ENCODE results near the gene WDR77.

Gene WDR77

DNA sequence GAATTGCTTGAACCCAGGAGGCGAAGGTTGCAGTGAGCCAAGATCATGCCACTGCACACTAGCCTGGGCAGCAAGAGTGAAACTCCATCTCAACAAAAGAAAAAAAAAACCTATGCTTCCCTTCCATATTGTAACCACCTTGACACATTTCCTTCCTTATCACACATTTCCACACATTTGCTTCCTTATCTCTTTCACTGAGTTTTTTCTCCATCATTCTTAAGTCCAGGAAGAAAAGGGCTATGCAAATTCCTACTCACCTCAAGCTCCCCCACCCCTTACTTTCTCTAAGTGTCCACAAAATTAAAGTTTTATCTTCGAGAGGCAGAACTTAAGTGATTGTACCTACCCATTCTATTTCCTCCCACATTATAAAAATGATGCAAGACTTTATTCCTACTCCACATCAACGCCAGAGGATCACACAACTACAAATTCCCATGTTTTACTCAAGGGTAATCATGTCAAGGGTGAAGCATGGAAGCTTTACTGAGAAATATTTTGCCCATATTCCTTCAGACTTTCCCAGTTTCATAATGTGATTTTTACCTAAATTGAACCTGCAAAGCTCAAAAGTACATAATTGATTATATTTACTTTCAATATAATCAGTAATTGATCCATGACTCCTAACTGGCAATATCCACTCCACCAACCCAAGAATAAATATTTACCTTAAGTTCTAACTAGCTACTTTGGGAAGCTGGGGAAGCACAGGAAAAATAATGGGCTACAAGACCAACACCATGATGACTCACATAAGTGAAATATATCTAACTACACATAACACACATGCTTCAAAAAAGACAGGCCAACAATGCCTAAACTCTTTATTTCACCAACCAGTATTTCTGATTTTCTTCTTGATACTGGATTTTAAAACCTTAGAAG is 9.3 kb downstream of the WDR77 start:
- no peak for TF ChIP-seq POLR2A (IDR thresholded peaks at IDR 0.05; ENCODE audit: low read depth, low read length)
- no peak for FAIRE-seq
- DNase-seq (ENCODE audit: insufficient read length, low spot score): no peak

DNA sequence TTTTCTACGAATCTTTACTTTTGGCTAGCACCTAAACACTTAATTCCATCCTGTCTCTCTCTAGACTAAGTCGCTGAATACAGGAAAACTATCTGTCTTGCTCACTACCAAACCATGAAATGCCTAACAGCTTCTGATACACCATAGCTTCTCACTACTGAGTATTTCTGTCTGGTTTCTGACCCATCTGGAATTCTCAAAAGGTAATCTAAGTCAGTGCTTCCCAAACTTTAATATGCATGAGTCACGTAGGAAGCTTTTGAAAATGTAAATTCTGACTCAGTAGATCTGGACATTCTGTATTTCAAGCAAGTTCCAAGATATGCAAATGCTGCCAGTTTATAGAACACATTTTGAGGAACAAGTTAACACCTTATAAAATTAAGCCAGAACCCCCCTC is 12.3 kb downstream of the WDR77 start:
- TF ChIP-seq POLR2A (IDR thresholded peaks at IDR 0.05; ENCODE audit: low read depth, low read length): no peak
- DNase-seq (ENCODE audit: insufficient read length, low spot score) (no peak), FAIRE-seq (no peak)

DNA sequence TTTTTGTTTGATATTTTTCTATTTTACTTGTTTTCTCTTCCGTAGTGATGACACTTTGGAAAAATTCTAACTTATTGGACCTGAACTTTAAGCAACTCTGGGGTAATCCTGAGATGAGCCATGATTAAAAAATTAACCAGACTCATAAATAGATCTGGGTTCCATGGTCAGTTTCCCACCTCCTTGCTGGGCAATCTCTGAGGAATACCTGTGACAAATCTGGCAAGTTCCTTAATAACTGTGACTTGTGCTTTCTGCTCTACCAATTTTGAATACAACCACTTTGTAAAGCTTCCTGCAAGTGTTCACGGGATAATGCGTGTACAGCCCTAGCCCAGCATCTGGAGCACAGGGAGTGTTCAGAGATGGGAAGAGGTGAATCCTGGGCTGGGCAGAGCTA is 24.8 kb downstream of the WDR77 start:
- no peak for TF ChIP-seq POLR2A (IDR thresholded peaks at IDR 0.05; ENCODE audit: low read depth, low read length)
- DNase-seq (ENCODE audit: insufficient read length, low spot score) (no peak), FAIRE-seq (no peak)

DNA sequence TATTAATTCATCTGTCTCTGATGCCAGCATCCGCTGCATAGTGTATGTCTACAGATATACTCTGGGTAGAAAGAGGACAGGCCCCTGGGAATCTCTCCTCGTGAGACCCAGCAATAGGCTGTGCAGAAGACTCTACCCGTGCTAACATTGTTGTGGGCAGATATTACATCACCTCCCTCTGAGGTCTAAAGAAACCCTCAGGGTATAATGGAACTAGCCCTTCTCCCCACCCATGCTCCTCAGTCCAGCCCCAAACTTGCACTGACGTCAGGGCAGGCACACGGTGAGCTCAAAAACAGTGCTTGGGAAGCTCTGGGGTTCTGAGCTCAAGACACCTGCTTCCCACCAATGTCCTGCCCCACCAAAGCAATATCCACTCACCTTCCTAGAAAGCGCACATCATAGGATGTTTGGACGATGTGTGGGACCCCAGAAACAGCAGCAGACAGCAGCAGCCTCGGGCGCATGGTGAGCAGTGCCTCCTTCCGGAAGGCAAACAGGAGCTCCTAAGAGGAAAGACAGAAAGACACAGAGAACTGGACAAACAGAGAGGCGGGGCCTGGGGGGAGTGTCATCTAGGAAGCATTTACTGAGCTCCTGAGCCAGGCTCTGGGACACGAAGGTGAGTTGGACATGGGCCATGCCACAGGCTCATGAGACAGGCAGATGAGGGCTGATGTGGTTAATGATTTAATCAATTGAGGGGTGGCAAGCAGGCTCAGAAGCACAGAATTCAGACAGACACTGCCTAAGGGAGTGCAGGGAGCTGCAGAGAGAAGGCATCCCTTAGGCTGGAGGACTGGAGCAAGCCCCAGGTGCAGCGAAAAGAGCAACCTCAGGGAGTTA is 26.3 kb downstream of the WDR77 start:
- FAIRE-seq: no peak
- no peak for DNase-seq (ENCODE audit: insufficient read length, low spot score)
- TF ChIP-seq POLR2A (IDR thresholded peaks at IDR 0.05; ENCODE audit: low read depth, low read length): no peak

DNA sequence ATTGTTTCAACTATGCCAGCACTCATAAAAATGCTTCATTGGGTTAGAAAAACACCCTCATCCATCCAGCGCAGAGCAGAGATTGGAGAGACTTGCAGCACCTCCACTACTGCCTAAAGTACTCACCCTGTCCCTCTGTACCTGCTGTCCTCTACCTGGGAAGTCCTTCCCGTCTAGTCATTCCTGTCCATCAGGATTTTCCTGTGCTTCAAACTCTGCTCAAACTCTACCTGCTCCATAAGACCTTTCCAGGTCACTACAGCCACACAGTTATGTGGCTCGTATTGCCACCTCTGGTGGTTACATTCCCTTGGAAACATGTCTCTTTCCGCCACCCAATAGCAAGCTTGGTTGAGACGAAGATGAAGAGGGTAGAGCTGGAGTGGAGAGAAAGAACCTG is 28.7 kb downstream of the WDR77 start:
- FAIRE-seq: no peak
- no peak for TF ChIP-seq POLR2A (IDR thresholded peaks at IDR 0.05; ENCODE audit: low read depth, low read length)

DNA sequence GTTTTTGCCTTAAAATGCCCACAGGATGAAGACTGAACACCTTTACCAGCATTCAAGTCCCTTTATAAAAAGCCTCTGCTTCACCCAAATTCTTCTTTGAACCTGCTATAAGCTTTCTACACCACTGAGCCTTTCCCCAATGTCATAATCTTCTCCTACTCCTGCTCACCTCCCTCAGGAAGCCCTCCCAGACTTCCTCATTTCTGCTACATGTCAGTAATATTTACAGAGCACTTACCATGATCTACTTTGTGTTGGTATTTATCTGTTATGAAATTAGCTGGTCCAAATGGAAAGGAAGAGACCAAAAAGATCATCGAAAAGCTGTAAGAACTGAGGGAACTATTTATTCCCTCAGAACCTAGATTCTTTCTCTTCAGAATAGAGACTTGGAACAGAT is 30.0 kb downstream of the WDR77 start:
- no peak for TF ChIP-seq POLR2A (IDR thresholded peaks at IDR 0.05; ENCODE audit: low read depth, low read length)
- no peak for DNase-seq (ENCODE audit: insufficient read length, low spot score)
- FAIRE-seq: no peak

More for the DNA sequence above, 28.7 kb downstream of the WDR77 start:
- DNase-seq (ENCODE audit: insufficient read length, low spot score): no peak

DNA sequence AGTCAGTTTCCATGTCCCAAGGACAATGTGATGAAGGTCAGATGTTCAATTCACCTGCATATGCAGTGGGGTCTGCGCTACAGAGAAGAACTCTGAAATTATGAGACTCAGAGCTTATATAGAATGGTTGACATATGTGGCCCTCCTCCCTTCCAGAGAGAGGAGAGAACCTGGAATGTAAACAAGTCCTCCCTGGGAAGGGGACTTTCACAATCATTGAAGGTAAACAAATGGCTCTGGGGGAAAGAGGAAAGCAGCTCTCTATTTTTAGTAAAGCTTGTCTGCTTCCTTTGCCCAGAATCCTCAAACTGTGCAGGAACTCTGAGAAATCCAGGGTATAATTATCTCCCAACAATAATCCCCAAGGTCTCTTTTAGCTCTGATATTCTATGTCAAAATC is 31.3 kb downstream of the WDR77 start:
- FAIRE-seq (no peak), DNase-seq (ENCODE audit: insufficient read length, low spot score) (no peak)
- TF ChIP-seq POLR2A (IDR thresholded peaks at IDR 0.05; ENCODE audit: low read depth, low read length): no peak

DNA sequence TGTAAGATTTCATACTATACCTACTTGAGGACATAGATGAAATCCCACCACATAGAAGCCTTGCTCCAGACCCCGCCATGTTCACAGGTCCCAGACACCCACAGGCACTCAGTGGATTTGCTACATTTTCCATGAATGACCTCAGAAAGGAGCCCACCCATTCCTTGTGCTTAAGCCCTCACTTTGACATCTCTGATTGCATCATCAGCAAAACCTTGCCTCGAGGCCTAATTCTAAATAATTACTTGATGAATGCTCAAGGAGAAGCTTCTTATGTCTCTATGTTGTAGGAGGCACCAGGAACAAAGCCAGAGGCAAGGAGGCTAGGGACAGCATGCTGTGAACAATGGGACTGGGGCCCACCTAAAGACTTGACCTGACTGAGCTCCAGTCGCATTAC is 33.6 kb downstream of the WDR77 start:
- no peak for TF ChIP-seq POLR2A (IDR thresholded peaks at IDR 0.05; ENCODE audit: low read depth, low read length)
- DNase-seq (ENCODE audit: insufficient read length, low spot score) (no peak), FAIRE-seq (no peak)

DNA sequence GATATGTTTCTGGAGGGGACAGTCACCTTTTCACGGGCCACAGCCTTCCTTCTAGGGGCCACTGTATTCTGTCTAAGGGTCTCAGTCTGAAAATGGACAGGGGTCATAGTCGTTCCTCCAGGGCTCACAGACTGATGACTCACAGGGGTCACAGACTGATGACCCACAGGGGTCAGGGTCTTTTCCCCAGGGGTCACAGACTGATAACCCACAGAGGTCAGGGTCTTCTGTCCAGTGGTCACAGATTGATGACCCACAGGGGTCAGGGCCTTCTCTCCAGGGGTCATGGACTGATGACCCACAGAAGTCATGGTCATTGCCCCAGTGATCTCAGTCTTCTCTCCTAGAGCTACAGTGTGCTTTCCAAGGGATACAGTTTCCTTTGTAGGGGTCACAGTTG is 34.3 kb downstream of the WDR77 start:
- no peak for TF ChIP-seq POLR2A (IDR thresholded peaks at IDR 0.05; ENCODE audit: low read depth, low read length)
- FAIRE-seq (no peak), DNase-seq (ENCODE audit: insufficient read length, low spot score) (no peak)

DNA sequence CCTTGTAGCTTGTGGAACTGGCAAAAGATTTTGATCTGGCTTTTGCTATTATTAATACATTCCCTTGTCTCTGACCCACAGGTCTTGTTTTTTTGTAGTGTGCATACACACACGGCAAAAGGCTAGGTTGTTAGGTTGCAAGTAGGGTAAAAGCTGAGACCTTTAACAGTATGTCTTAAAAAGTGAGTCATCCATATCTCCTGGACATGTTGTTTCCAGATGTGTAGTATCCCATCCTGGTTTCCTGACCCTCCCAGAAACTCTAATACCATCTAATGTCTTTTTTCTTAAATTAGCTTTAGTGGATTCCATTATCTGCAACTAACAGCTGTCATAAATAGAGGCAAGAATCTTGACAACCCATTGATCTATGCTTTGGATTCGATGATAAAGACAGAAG is 36.2 kb downstream of the WDR77 start:
- TF ChIP-seq POLR2A (IDR thresholded peaks at IDR 0.05; ENCODE audit: low read depth, low read length): no peak
- DNase-seq (ENCODE audit: insufficient read length, low spot score): no peak
- no peak for FAIRE-seq

DNA sequence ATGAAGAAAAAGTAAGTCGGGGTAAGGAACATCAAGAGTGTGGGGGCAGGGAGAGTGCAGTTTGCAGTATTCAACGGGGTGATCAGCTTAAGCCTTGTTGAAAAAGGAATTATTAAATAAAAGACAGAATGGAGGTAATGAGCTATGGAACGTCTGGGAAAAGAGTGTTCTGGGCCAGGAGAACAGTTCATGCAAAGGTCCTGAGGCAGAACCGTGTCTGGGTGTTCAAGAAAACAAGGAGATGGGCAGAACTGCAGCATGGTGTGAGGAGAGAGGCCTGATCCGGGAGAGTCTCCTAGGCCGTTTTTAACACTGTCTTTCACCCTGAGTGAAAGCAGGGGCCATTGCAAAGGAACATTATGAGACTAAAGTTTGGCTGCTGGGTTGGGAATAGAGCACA is 41.8 kb downstream of the WDR77 start:
- FAIRE-seq (no peak), DNase-seq (ENCODE audit: insufficient read length, low spot score) (no peak)
- TF ChIP-seq POLR2A (IDR thresholded peaks at IDR 0.05; ENCODE audit: low read depth, low read length): no peak

DNA sequence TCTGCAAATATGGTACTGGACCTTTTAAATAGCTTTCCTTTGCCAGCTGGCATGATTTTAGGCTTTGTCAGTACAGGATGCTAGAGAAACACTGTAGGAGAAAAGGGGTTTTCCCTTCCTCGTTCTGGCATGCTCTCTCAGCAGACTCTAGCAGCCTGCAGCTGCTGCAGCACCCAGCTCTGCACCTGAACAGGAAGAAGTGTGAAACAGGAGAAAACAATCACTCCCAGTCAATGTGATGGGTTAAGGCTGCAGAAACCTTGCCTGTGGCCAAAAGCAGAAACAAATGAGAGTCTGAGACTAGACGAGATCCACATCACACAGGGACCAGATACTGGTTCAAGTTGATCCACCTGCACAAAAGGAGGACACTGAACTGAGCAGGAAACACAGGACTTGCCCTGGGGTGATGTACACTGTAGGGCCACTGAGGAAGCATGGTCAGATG is 42.7 kb downstream of the WDR77 start:
- no peak for TF ChIP-seq POLR2A (IDR thresholded peaks at IDR 0.05; ENCODE audit: low read depth, low read length)
- FAIRE-seq (peak; percentile 62), DNase-seq (ENCODE audit: insufficient read length, low spot score) (no peak)

DNA sequence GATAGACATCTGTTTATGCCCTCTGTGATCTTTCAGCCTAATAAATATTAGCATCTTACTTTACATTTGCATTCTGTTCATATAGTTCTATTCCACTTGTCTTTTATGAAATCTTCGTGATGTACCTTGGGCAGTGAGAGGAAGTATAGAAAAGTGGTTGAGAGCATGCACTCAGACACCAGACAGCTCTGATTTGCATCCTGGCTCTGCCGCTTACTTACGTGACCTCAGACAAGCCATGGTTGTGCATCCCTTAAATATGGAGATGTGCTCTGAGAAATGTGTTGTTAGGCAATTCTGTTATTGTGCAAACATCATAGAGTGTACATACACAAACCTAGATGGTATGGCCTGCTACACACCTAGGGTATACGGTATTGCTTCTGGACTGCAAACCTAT is 44.5 kb downstream of the WDR77 start:
- TF ChIP-seq POLR2A (IDR thresholded peaks at IDR 0.05; ENCODE audit: low read depth, low read length): no peak
- DNase-seq (ENCODE audit: insufficient read length, low spot score) (no peak), FAIRE-seq (no peak)

DNA sequence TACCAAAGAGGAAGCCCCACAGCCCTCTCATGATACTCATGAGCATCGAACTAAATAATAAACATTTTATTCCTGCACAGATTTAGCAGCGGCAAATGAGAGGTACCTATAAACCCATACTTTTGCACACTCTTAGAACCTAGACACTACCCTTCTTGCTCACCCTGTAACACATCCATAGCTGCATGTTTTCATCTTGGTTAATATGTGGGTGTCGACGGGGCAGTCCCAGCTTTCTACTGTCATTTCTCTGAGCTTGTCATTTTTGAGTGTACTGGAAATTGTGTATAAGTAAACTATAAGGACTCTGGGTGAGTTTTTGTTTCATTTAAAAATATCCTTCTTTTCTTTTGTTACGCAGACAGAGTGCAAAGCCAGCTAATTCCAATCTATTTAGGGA is 47.0 kb downstream of the WDR77 start:
- FAIRE-seq (no peak), DNase-seq (ENCODE audit: insufficient read length, low spot score) (no peak)
- TF ChIP-seq POLR2A (IDR thresholded peaks at IDR 0.05; ENCODE audit: low read depth, low read length): no peak

All from H54 (cell line).